GM19467 (cell line): ENCODE measurements around the gene MRPL1.
"Not testable (repeated sequence)": the region's sequence is repeated elsewhere in the genome, so short reads cannot be mapped to it uniquely, and the experiment has no call there.

Experiments used
- ATAC-seq: cut with Tn5 transposase; IDR thresholded peaks from one replicate; pipeline ENCODE4 v1.9.1; 2021; ENCODE audit warnings: mild to moderate bottlenecking, moderate library complexity; ENCODE audit not compliant: unreplicated experiment

Gene MRPL1

GRCh38 chr4:77963004-77963403 is 100.4 kb downstream of the MRPL1 start:
- ATAC-seq, result no peak

DNA sequence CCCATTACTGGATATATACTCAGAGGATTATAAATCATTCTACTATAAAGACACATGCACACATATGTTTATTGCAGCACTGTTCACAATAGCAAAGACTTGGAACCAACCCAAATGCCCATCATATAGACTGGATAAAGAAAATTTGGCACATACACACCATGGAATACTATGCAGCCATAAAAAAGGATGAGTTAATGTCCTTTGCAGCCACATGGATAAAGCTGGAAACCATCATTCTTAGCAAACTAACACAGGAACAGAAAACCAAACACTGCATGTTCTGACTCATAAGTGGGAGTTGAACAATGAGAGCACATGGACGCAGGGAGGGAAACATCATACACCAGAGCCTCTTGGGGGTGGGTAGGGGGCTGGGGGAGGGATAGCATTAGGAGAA is 111.0 kb downstream of the MRPL1 start:
- not testable (repeated sequence) for ATAC-seq

DNA sequence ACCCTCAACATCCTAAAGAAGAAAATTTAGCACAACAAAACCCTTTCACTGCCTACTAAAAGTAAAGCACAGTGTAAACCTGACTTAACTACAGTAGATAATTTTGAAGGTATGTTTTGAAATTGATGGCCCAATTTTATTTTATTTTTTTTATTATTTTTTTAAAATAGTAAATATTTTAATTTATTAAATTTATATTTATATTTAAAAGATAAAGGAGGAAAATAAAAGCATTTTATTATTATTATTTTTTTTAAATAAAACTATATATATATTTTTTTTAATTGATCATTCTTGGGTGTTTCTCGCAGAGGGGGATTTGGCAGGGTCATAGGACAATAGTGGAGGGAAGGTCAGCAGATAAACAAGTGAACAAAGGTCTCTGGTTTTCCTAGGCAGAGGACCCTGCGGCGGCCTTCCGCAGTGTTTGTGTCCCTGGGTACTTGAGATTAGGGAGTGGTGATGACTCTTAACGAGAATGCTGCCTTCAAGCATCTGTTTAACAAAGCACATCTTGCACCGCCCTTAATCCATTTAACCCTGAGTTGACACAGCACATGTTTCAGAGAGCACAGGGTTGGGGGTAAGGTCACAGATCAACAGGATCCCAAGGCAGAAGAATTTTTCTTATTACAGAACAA is 120.4 kb downstream of the MRPL1 start:
- ATAC-seq, result not testable (repeated sequence)

- not testable (repeated sequence) for ATAC-seq
Observed at GRCh38 chr4:77983612-77984311, 121.1 kb downstream of the MRPL1 start.

GRCh38 chr4:77989968-77990367 is 127.3 kb downstream of the MRPL1 start:
- ATAC-seq, result no peak

DNA sequence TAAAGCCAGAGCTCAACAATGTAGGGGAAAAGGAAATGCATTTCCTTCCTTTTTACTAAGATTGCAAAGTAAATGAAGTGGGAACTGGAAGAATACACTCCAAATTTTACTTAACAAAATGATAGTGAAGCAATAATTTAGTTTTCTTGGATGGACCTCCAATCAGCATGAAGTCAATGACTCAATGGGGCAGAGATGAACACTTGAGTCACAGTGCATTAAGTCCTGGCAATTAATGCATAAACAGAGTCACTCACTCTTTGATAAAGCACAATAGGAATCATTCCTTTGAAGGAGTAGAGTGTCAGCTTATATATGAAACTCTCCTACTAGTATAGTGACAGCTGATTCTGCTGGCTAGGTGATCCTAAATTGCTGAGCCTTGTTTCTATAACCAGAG is 127.8 kb downstream of the MRPL1 start:
- no peak for ATAC-seq

GRCh38 chr4:77990904-77991358 is 128.3 kb downstream of the MRPL1 start:
- no peak for ATAC-seq

- no peak for ATAC-seq
Observed at GRCh38 chr4:77992581-77992980, 130.0 kb downstream of the MRPL1 start.

- no peak for ATAC-seq
Observed at GRCh38 chr4:77994194-77994721, 131.6 kb downstream of the MRPL1 start.

- no peak for ATAC-seq
Observed at GRCh38 chr4:77996076-77996475, 133.4 kb downstream of the MRPL1 start.

GRCh38 chr4:78001531-78001930 is 138.9 kb downstream of the MRPL1 start:
- no peak for ATAC-seq

DNA sequence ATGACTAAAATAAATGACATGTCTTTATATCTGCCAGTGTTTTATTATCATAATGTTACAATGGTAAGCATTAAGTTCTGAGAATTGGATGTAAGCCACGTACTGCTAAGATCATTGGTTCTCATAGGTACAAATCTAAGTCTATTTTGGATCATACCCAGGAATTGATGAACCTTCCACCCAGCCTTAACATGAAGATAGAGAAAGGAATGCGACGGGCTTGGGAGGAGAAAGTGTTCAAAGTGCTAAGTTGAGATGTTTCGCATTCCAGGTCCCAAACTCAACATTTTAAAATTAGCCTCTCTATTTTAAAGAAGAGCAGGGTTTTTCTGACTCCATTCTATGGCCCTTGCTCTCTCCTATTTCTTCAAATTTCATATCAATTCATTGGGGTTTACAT is 139.6 kb downstream of the MRPL1 start:
- ATAC-seq, result no peak
